VCaP (cell line): ENCODE results near the gene L1TD1.
"Not testable (repeated sequence)": the region's sequence is repeated elsewhere in the genome, so short reads cannot be mapped to it uniquely, and the experiment has no call there.

Experiments
- H3K27ac ChIP-seq: fragments of 450-650 bp; 2 replicates; pipeline ENCODE4 v1.5.1; 2017
- TF ChIP-seq, protein P1 (sequence below): fragments of 450-650 bp; conservative IDR thresholded peaks from 2 replicates; pipeline ENCODE4 v1.5.1; 2017; ENCODE audit warnings: mild to moderate bottlenecking, moderate library complexity

Gene L1TD1

DNA sequence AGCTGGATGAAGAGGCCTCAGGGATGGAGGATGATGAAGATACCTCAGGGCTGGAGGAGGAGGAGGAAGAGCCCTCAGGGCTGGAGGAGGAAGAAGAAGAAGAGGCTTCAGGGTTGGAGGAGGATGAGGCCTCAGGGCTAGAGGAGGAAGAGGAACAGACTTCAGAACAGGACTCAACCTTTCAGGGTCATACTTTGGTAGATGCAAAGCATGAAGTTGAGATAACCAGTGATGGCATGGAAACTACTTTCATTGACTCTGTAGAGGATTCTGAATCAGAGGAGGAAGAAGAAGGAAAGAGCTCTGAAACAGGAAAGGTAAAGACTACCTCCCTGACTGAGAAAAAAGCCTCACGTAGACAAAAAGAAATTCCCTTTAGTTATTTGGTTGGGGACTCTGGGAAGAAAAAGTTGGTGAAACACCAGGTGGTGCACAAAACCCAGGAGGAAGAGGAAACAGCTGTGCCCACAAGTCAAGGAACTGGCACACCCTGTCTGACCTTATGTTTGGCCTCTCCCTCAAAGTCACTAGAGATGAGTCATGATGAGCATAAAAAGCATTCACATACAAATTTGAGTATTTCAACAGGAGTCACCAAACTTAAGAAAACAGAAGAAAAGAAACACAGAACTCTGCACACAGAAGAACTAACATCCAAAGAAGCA, 15.4 kb downstream of the L1TD1 start:
- TF ChIP-seq, protein P1, sequence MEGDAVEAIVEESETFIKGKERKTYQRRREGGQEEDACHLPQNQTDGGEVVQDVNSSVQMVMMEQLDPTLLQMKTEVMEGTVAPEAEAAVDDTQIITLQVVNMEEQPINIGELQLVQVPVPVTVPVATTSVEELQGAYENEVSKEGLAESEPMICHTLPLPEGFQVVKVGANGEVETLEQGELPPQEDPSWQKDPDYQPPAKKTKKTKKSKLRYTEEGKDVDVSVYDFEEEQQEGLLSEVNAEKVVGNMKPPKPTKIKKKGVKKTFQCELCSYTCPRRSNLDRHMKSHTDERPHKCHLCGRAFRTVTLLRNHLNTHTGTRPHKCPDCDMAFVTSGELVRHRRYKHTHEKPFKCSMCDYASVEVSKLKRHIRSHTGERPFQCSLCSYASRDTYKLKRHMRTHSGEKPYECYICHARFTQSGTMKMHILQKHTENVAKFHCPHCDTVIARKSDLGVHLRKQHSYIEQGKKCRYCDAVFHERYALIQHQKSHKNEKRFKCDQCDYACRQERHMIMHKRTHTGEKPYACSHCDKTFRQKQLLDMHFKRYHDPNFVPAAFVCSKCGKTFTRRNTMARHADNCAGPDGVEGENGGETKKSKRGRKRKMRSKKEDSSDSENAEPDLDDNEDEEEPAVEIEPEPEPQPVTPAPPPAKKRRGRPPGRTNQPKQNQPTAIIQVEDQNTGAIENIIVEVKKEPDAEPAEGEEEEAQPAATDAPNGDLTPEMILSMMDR, result no peak
- H3K27ac ChIP-seq, result no peak overlapping the region

DNA sequence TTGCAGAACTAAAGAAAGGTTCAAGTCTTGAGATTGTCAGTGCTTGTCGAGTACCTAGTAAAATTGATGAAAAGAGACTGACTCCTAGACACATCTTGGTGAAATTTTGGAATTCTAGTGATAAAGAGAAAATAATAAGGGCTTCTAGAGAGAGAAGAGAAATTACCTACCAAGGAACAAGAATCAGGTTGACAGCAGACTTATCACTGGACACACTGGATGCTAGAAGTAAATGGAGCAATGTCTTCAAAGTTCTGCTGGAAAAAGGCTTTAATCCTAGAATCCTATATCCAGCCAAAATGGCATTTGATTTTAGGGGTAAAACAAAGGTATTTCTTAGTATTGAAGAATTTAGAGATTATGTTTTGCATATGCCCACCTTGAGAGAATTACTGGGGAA, 16.3 kb downstream of the L1TD1 start:
- H3K27ac ChIP-seq, result no peak overlapping the region

GRCh38 chr1:62212411-62212810, 17.8 kb downstream of the L1TD1 start:
- TF ChIP-seq, protein P1, result no peak
- H3K27ac ChIP-seq, result no peak overlapping the region

More for the DNA sequence above, 16.3 kb downstream of the L1TD1 start:
- TF ChIP-seq, protein P1, result no peak

GRCh38 chr1:62213075-62213914, 18.6 kb downstream of the L1TD1 start:
- TF ChIP-seq, protein P1, result no peak
- no peak overlapping the region for H3K27ac ChIP-seq

DNA sequence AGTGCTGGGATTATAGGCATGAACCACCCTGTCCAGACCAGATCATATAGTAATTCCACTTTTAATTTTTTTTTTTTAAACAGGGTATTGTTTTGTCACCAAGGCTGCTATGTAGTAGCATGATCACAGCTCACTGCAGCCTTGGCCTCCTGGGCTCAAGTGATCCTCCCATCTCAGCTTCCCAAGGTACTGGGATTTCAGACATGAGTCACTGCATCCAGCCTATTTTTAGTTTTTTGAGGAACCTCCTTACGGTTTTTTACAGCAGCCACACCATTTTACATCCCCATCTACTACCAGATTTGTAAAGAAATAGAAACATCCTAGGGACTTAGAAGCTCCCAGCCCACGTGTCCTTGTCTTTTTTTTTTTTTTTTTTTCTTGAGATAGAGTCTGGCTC, 24.0 kb downstream of the L1TD1 start:
- H3K27ac ChIP-seq, result no peak overlapping the region
- TF ChIP-seq, protein P1, result no peak

DNA sequence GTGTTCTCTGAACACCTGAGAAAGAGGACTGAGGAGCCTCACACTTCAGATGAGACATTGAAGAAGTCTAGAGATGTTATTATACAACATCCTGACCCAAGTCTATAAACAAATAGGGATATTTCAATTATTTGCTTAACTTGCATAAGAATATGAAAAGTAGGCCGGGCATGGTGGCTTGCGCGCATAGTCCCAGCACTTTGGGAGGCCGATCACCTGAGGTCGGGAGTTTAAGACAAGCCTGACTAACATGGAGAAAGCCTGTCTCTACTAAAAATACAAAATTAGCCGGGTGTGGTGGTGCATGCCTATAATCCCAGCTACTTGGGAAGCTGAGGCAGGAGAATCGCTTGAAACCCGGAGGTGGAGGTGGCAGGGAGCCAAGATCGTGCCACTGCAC, 25.8 kb downstream of the L1TD1 start:
- H3K27ac ChIP-seq, result not testable (repeated sequence)

DNA sequence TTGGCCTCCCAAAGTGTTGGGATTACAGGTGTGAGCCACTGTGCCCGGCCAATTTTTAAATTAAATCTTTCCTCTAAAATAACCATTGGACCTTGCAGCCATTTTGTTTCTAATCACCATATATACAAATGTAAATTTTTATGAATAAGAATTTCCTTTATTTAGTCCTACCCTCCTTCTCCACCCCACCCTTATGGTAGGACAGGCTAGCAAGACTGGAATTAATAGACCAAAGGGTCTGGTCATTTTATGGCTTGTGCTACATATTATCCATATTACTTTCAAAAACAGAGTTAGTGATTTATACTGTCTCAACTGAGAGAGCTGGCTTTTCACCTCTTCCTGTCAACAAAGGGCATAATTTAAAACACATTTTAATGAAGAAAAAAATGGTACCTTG, 26.5 kb downstream of the L1TD1 start:
- TF ChIP-seq, protein P1, result no peak
- H3K27ac ChIP-seq, result no peak overlapping the region

- H3K27ac ChIP-seq, result no peak overlapping the region
- TF ChIP-seq, protein P1, result no peak
These were observed 27.7 kb downstream of the L1TD1 start for GRCh38 chr1:62222321-62222720.
